SK-N-SH treated with all-trans-retinoic acid at 6 μM for 48 hours (cell line): ENCODE data around the gene MID1.
A peak's percentile ranks its signal among the peaks of the same experiment; 100 is the strongest.

Source experiments
- ATAC-seq: fragments of 200-7000 bp; cut with Tn5 transposase; 3 replicates; pipeline ENCODE4 v1.9.1; 2020; ENCODE audit warnings: mild to moderate bottlenecking, moderate library complexity
- ARNTL ChIP-seq: fragments of 450-650 bp; formaldehyde crosslinking; IDR thresholded peaks from 2 replicates; pipeline ENCODE4 v1.5.0; 2020; ENCODE audit warnings: low read depth, mild to moderate bottlenecking, moderate library complexity, borderline replicate concordance
- BACH2 ChIP-seq: fragments of 250-450 bp; sonication (Bioruptor Pico); IDR thresholded peaks from 2 replicates; pipeline ENCODE4 v1.9.0; 2021; ENCODE audit warnings: mild to moderate bottlenecking, borderline replicate concordance
- CSDC2 ChIP-seq: fragments of 250-450 bp; sonication (Bioruptor Pico); IDR thresholded peaks from 2 replicates; pipeline ENCODE4 v1.5.0; 2020; ENCODE audit warnings: mild to moderate bottlenecking, moderate library complexity
- CSRNP3 ChIP-seq: fragments of 250-450 bp; sonication (Bioruptor Pico); IDR thresholded peaks from 2 replicates; pipeline ENCODE4 v1.5.1; 2021; ENCODE audit warnings: mild to moderate bottlenecking, moderate library complexity
- ESRRG ChIP-seq: fragments of 250-450 bp; sonication (Bioruptor Pico); IDR thresholded peaks from 2 replicates; pipeline ENCODE4 v1.6.1; 2021; ENCODE audit warnings: mild to moderate bottlenecking
- GLIS3 ChIP-seq: fragments of 250-450 bp; sonication (Bioruptor Pico); IDR thresholded peaks from 2 replicates; pipeline ENCODE4 v1.5.0; 2020; ENCODE audit warnings: mild to moderate bottlenecking, moderate library complexity
- ISL1 ChIP-seq: fragments of 250-450 bp; sonication (Bioruptor Pico); IDR thresholded peaks from 2 replicates; pipeline ENCODE4 v2.1.2; 2022; ENCODE audit warnings: mild to moderate bottlenecking, moderate library complexity
- OSR1 ChIP-seq: fragments of 250-450 bp; sonication (Bioruptor Pico); IDR thresholded peaks from 2 replicates; pipeline ENCODE4 v1.8.0; 2022; ENCODE audit warnings: moderate library complexity, mild to moderate bottlenecking, inconsistent platforms
- PPARA ChIP-seq: fragments of 250-450 bp; sonication (Bioruptor Pico); IDR thresholded peaks from 2 replicates; pipeline ENCODE4 v1.5.0; 2020; ENCODE audit warnings: mild to moderate bottlenecking, borderline replicate concordance
- RARB ChIP-seq: fragments of 250-450 bp; sonication (Bioruptor Pico); IDR thresholded peaks from 2 replicates; pipeline ENCODE4 v1.8.0; 2021; ENCODE audit warnings: mild to moderate bottlenecking, moderate library complexity
- SNAI2 ChIP-seq: fragments of 250-450 bp; sonication (Bioruptor Pico); IDR thresholded peaks from 2 replicates; pipeline ENCODE4 v1.5.0; 2020; ENCODE audit warnings: mild to moderate bottlenecking, moderate library complexity
- TCF4 ChIP-seq: fragments of 250-450 bp; sonication (Bioruptor Pico); IDR thresholded peaks from 2 replicates; pipeline ENCODE4 v1.8.0; 2021; ENCODE audit warnings: mild to moderate bottlenecking, moderate library complexity, borderline replicate concordance
- TOX ChIP-seq: fragments of 250-450 bp; sonication (Bioruptor Pico); IDR thresholded peaks from 2 replicates; pipeline ENCODE4 v1.8.0; 2021; ENCODE audit warnings: mild to moderate bottlenecking, moderate library complexity, borderline replicate concordance
- TSHZ2 ChIP-seq: fragments of 250-450 bp; sonication (Bioruptor Pico); IDR thresholded peaks from 2 replicates; pipeline ENCODE4 v1.5.0; 2020; ENCODE audit warnings: mild to moderate bottlenecking, moderate library complexity
- ZC3H10 ChIP-seq: fragments of 250-450 bp; sonication (Bioruptor Pico); IDR thresholded peaks from 2 replicates; pipeline ENCODE4 v1.5.1; 2021; ENCODE audit warnings: mild to moderate bottlenecking, moderate library complexity
- ZFP3 ChIP-seq: fragments of 250-450 bp; sonication (Bioruptor Pico); IDR thresholded peaks from 2 replicates; pipeline ENCODE4 v1.5.0; 2020; ENCODE audit warnings: mild to moderate bottlenecking, moderate library complexity
- ZFP30 ChIP-seq: fragments of 450-650 bp; formaldehyde crosslinking; IDR thresholded peaks from 2 replicates; pipeline ENCODE4 v1.5.0; 2022; ENCODE audit warnings: mild to moderate bottlenecking, moderate library complexity
- ZNF565 ChIP-seq: fragments of 450-650 bp; formaldehyde crosslinking; conservative IDR thresholded peaks from 2 replicates; pipeline ENCODE4 v1.5.0; 2020; ENCODE audit warnings: low read depth, mild to moderate bottlenecking, moderate library complexity
- ZNF70 ChIP-seq: fragments of 450-650 bp; formaldehyde crosslinking; IDR thresholded peaks from 2 replicates; pipeline ENCODE4 v1.5.0; 2020; ENCODE audit warnings: mild to moderate bottlenecking, moderate library complexity
- ZNF8 ChIP-seq: fragments of 450-650 bp; formaldehyde crosslinking; IDR thresholded peaks from 2 replicates; pipeline ENCODE4 v1.5.0; 2020; ENCODE audit warnings: mild to moderate bottlenecking, moderate library complexity
- TF ChIP-seq, protein P1 (sequence below): fragments of 250-450 bp; sonication (Bioruptor Pico); IDR thresholded peaks from 2 replicates; pipeline ENCODE4 v1.5.1; 2020; ENCODE audit warnings: low read depth, mild to moderate bottlenecking, moderate library complexity
- TF ChIP-seq, protein P2 (sequence below): fragments of 250-450 bp; sonication (Bioruptor Pico); IDR thresholded peaks from 2 replicates; pipeline ENCODE4 v1.8.0; 2020; ENCODE audit warnings: mild to moderate bottlenecking, moderate library complexity, borderline replicate concordance

Gene MID1

GRCh38 chrX:10620121-10620699, at the start of gene MID1:
TSS of gene MID1 (minus strand) at chrX:10620585. CDS start at chrX:10567547, 53,038 bp downstream.
- TF ChIP-seq ZFP30 (CRISPR knock-in tag) = no peak
- no peak for TF ChIP-seq ZNF8 (CRISPR knock-in tag)
- TF ChIP-seq, protein P1, sequence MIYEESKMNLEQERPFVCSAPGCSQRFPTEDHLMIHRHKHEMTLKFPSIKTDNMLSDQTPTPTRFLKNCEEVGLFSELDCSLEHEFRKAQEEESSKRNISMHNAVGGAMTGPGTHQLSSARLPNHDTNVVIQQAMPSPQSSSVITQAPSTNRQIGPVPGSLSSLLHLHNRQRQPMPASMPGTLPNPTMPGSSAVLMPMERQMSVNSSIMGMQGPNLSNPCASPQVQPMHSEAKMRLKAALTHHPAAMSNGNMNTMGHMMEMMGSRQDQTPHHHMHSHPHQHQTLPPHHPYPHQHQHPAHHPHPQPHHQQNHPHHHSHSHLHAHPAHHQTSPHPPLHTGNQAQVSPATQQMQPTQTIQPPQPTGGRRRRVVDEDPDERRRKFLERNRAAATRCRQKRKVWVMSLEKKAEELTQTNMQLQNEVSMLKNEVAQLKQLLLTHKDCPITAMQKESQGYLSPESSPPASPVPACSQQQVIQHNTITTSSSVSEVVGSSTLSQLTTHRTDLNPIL (CRISPR knock-in tag) = no peak
- no peak for TF ChIP-seq SNAI2
- TF ChIP-seq ESRRG (CRISPR knock-in tag) = no peak
- no peak for TF ChIP-seq ARNTL (CRISPR knock-in tag)
- TF ChIP-seq TCF4 (CRISPR knock-in tag) = no peak
- TF ChIP-seq ISL1 (CRISPR knock-in tag) = no peak
- no peak for TF ChIP-seq CSDC2
- peak; percentile 91 for ATAC-seq

GRCh38 chrX:10667143-10667542, 46.8 kb upstream of the MID1 start:
- no peak for ATAC-seq
- no peak for TF ChIP-seq ZNF70 (CRISPR knock-in tag)
- no peak for TF ChIP-seq PPARA (CRISPR knock-in tag)
- TF ChIP-seq ZNF8 (CRISPR knock-in tag) = no peak
- no peak for TF ChIP-seq OSR1 (CRISPR knock-in tag)
- TF ChIP-seq ISL1 (CRISPR knock-in tag) = no peak
- TF ChIP-seq TOX (CRISPR knock-in tag) = no peak
- no peak for TF ChIP-seq CSDC2
- TF ChIP-seq ZC3H10 (CRISPR knock-in tag) = no peak
- no peak for TF ChIP-seq TSHZ2
- no peak for TF ChIP-seq RARB (CRISPR knock-in tag)
- TF ChIP-seq, protein P1 (CRISPR knock-in tag) = no peak
- no peak for TF ChIP-seq TCF4 (CRISPR knock-in tag)
- TF ChIP-seq BACH2 = no peak
- no peak for TF ChIP-seq ZFP3
- no peak for TF ChIP-seq ESRRG (CRISPR knock-in tag)
- TF ChIP-seq, protein P2, sequence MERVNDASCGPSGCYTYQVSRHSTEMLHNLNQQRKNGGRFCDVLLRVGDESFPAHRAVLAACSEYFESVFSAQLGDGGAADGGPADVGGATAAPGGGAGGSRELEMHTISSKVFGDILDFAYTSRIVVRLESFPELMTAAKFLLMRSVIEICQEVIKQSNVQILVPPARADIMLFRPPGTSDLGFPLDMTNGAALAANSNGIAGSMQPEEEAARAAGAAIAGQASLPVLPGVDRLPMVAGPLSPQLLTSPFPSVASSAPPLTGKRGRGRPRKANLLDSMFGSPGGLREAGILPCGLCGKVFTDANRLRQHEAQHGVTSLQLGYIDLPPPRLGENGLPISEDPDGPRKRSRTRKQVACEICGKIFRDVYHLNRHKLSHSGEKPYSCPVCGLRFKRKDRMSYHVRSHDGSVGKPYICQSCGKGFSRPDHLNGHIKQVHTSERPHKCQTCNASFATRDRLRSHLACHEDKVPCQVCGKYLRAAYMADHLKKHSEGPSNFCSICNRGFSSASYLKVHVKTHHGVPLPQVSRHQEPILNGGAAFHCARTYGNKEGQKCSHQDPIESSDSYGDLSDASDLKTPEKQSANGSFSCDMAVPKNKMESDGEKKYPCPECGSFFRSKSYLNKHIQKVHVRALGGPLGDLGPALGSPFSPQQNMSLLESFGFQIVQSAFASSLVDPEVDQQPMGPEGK (CRISPR knock-in tag) = no peak
- TF ChIP-seq ARNTL (CRISPR knock-in tag) = no peak
- TF ChIP-seq ZNF565 (CRISPR knock-in tag) = no peak
- TF ChIP-seq CSRNP3 (CRISPR knock-in tag) = no peak
- TF ChIP-seq GLIS3 (CRISPR knock-in tag) = no peak

DNA sequence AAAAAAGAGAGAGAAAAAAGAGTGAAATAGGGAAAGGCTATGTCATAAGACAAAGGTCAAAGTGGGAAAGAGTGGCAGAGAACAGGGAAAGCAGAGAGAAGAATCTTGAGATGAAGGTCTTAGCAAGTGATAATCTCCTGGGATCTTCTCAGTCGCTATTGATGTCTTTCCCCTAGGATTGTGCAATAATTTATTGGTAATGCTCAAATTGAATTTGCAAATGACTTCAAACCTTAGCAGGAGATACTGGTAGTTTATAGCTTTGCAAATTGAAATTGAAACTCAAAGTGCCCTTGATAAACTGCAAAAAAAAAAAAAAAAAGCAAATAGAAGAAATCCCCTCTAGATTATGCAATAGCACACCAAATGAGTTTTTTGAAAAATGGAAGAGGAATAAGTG, 45.7 kb upstream of the MID1 start:
- TF ChIP-seq, protein P1 (CRISPR knock-in tag) = no peak
- TF ChIP-seq, protein P2 (CRISPR knock-in tag) = no peak
- TF ChIP-seq TCF4 (CRISPR knock-in tag) (no peak), ZNF70 (CRISPR knock-in tag) (no peak), ZNF565 (CRISPR knock-in tag) (no peak), ZC3H10 (CRISPR knock-in tag) (no peak), CSDC2 (no peak), ZFP3 (no peak), ARNTL (CRISPR knock-in tag) (no peak), CSRNP3 (CRISPR knock-in tag) (no peak), ZNF8 (CRISPR knock-in tag) (no peak)
- TF ChIP-seq, all 23 proteins: peak for 0

More for the DNA sequence above, 45.7 kb upstream of the MID1 start:
- no peak for ATAC-seq
